T follicular helper cell (primary cell): ENCODE results near the gene LSM12.
A peak's percentile ranks its signal among the peaks of the same experiment; 100 is the strongest.
"Not testable (repeated sequence)": the region's sequence is repeated elsewhere in the genome, so short reads cannot be mapped to it uniquely, and the experiment has no call there.

Source experiments
- DNase-seq: peaks from one replicate; pipeline ENCODE4 v3.0.0-alpha.2; 2020; ENCODE audit warnings: low read depth

Gene LSM12

GRCh38 chr17:44044071-44044470 is 22.4 kb downstream of the LSM12 start:
- no peak for DNase-seq

- no peak for DNase-seq
Measured at GRCh38 chr17:44043272-44043696, 23.2 kb downstream of the LSM12 start.

GRCh38 chr17:44039829-44040635 is 26.4 kb downstream of the LSM12 start:
- DNase-seq, result no peak

- DNase-seq, result no peak
Measured at GRCh38 chr17:44038604-44039011, 27.9 kb downstream of the LSM12 start.

GRCh38 chr17:44037471-44037870 is 29.0 kb downstream of the LSM12 start:
- DNase-seq, result no peak

- not testable (repeated sequence) for DNase-seq
Measured at GRCh38 chr17:44034688-44035087, 31.8 kb downstream of the LSM12 start.

- DNase-seq, result no peak
Measured at GRCh38 chr17:44033861-44034408, 32.5 kb downstream of the LSM12 start.

GRCh38 chr17:44030482-44030881 is 36.0 kb downstream of the LSM12 start:
- DNase-seq, result no peak

GRCh38 chr17:44029736-44030135 is 36.7 kb downstream of the LSM12 start:
- no peak for DNase-seq

GRCh38 chr17:44024853-44025252 is 41.6 kb downstream of the LSM12 start:
- DNase-seq, result no peak

- no peak for DNase-seq
Measured at GRCh38 chr17:44024271-44024663, 42.2 kb downstream of the LSM12 start.

- DNase-seq, result no peak
Measured at GRCh38 chr17:44023545-44024270, 42.8 kb downstream of the LSM12 start.

GRCh38 chr17:44022246-44022645 is 44.2 kb downstream of the LSM12 start:
- DNase-seq, result no peak

- not testable (repeated sequence) for DNase-seq
Measured at GRCh38 chr17:44021227-44021626, 45.2 kb downstream of the LSM12 start.

GRCh38 chr17:44014437-44015172 is 51.9 kb downstream of the LSM12 start, which contains the start of gene TMEM101:
Gene TMEM101, minus strand, starts transcription at chr17:44014963. Its CDS starts 11 bp downstream, at chr17:44014952.
- DNase-seq, result peak; percentile 85

GRCh38 chr17:44014133-44014436 is 52.4 kb downstream of the LSM12 start:
- DNase-seq, result no peak

GRCh38 chr17:44012874-44013273 is 53.6 kb downstream of the LSM12 start:
- no peak for DNase-seq

GRCh38 chr17:44012391-44012790 is 54.1 kb downstream of the LSM12 start:
- DNase-seq, result no peak

GRCh38 chr17:44011876-44012275 is 54.6 kb downstream of the LSM12 start:
- no peak for DNase-seq

- DNase-seq, result no peak
Measured at GRCh38 chr17:44010966-44011647, 55.4 kb downstream of the LSM12 start.

- DNase-seq, result no peak
Measured at GRCh38 chr17:44008205-44008909, 58.1 kb downstream of the LSM12 start.
